ENCODE data around the gene CAPN14.

- TF ChIP-seq CTCF (IDR thresholded peaks at IDR 0.05) (no peak), POLR2A (IDR thresholded peaks at IDR 0.05) (no peak)
Measured at GRCh38 chr2:31192396-31192795, 24.9 kb downstream of the CAPN14 start.

All from uterus (tissue), 2 donors.